Liver (tissue), 9 donors: ENCODE measurements around the gene CD247. TPM values are rescaled to one million over a fixed set of nuclear protein-coding genes. Genes with fewer than 3 reads are reported as not detected.

Experiments
- DNase-seq: peaks from one replicate; pipeline ENCODE4 v3.0.0-alpha.2; 2017; ENCODE audit warnings: low spot score
- H3K27ac ChIP-seq, 2 donors: one replicate each; pipeline ENCODE4 v1.7.0; 2013; ENCODE audit warnings: inconsistent platforms in 2 of 2, low read length in 2 of 2, control low read depth in 1 of 2, low read depth in 1 of 2, mild to moderate bottlenecking in 1 of 2
- H3K27me3 ChIP-seq, 4 donors: one replicate each; pipeline versions ENCODE4 v1.6.1 to v1.7.0; 2013; ENCODE audit warnings: low read length in 3 of 4, inconsistent platforms in 1 of 4, mild to moderate bottlenecking in 1 of 4, moderate library complexity in 1 of 4; ENCODE audit not compliant: control insufficient read depth in 4 of 4, insufficient read depth in 4 of 4
- H3K36me3 ChIP-seq, 4 donors: one replicate each; pipeline versions ENCODE4 v1.6.1 to v1.7.0; 2013; ENCODE audit warnings: low read length in 3 of 4, mild to moderate bottlenecking in 3 of 4, low read depth in 1 of 4, moderate library complexity in 1 of 4; ENCODE audit not compliant: control insufficient read depth in 4 of 4, insufficient read depth in 3 of 4
- H3K4me1 ChIP-seq, 4 donors: one replicate each; pipeline versions ENCODE4 v1.6.1 to v1.7.0; 2013; ENCODE audit warnings: low read length in 3 of 4, mild to moderate bottlenecking in 3 of 4, moderate library complexity in 1 of 4; ENCODE audit not compliant: control insufficient read depth in 4 of 4, insufficient read depth in 4 of 4
- H3K4me3 ChIP-seq, 3 donors: one replicate each; pipeline versions ENCODE4 v1.6.1 to v1.7.0; 2013; ENCODE audit warnings: low read length in 3 of 3, control low read depth in 1 of 3, low read depth in 1 of 3, mild to moderate bottlenecking in 1 of 3
- H3K9ac ChIP-seq, 2 donors: one replicate each; pipeline ENCODE4 v1.7.0; 2013; ENCODE audit warnings: low read length in 2 of 2, mild to moderate bottlenecking in 2 of 2, moderate library complexity in 2 of 2, control low read depth in 1 of 2, low read depth in 1 of 2
- H3K9me3 ChIP-seq, 4 donors: one replicate each; pipeline versions ENCODE4 v1.6.1 to v1.7.0; 2013; ENCODE audit warnings: low read length in 3 of 4; ENCODE audit not compliant: control insufficient read depth in 4 of 4
- ATF3 ChIP-seq: IDR thresholded peaks from 2 replicates; pipeline ENCODE4 v1.6.1; 2016; ENCODE audit warnings: antibody characterized with exemption
- CTCF ChIP-seq: fragments of 150-350 bp; IDR thresholded peaks from 2 replicates; pipeline ENCODE4 v1.5.1; 2017; ENCODE audit warnings: improper control_type of control experiment, low read depth, low read length; ENCODE audit not compliant: missing input control
- HNF4G ChIP-seq: IDR thresholded peaks from 2 replicates; pipeline ENCODE4 v1.6.1; 2016; ENCODE audit warnings: antibody characterized with exemption
- JUND ChIP-seq, 2 donors: IDR thresholded peaks; 2 replicates each; pipeline ENCODE4 v1.6.1; 2016; ENCODE audit warnings: antibody characterized with exemption in 2 of 2
- NR2F2 ChIP-seq: IDR thresholded peaks from 2 replicates; pipeline ENCODE4 v1.6.1; 2016; ENCODE audit warnings: antibody characterized with exemption
- RXRA ChIP-seq, 2 donors: IDR thresholded peaks; 2 replicates each; pipeline ENCODE4 v1.6.1; 2017 to 2018; ENCODE audit warnings: antibody characterized with exemption in 2 of 2, mild to moderate bottlenecking in 1 of 2
- TAF1 ChIP-seq: conservative IDR thresholded peaks from 2 replicates; pipeline ENCODE4 v1.6.1; 2016; ENCODE audit warnings: antibody characterized with exemption, mild to moderate bottlenecking
- ZBTB33 ChIP-seq: IDR thresholded peaks from 2 replicates; pipeline ENCODE4 v1.6.1; 2016; ENCODE audit warnings: antibody characterized with exemption
- WGBS: extraction: QIAGEN DNeasy Blood & Tissue Kit; methylation state at CpG from one replicate; pipeline ENCODE4 v1.1.7; 2013; 5-methylcytosine and 5-hydroxymethylcytosine counted together
- polyA plus RNA-seq, 2 donors: library from polyadenylated mRNA; stranded (reverse) in 1 of 2; unstranded in 1 of 2; fragments of 200-250 nt in 1 of 2; fragments of >200 nt in 1 of 2; fragmentation: Nextera tagmentation in 1 of 2; extraction: Ambion mirVana in 1 of 2; gene quantifications; one replicate each; pipeline versions ENCODE4 v1.2.1 to v1.2.3, GENCODE V29; 2013 to 2015
- total RNA-seq, 2 donors: library from RNA; depleted of rRNA; stranded (reverse); fragments of >200 nt; gene quantifications; one replicate each; pipeline ENCODE4 v1.2.3, GENCODE V29; 2014
- TF ChIP-seq, protein P1 (sequence below): IDR thresholded peaks from 2 replicates; pipeline ENCODE4 v1.6.1; 2016; ENCODE audit warnings: antibody characterized with exemption
- TF ChIP-seq, protein P2 (sequence below): IDR thresholded peaks from 2 replicates; pipeline ENCODE4 v1.6.1; 2016; ENCODE audit warnings: antibody characterized with exemption, mild to moderate bottlenecking
- donor health status: healthy.
- donor health status: healthy.
- donor health status: healthy.
- donor health status: healthy.
- donor health status: healthy.

The CD247 gene
- total and polyA plus RNA-seq, 4 donors = 0.61 to 2.2 (median 1.6) TPM

DNA sequence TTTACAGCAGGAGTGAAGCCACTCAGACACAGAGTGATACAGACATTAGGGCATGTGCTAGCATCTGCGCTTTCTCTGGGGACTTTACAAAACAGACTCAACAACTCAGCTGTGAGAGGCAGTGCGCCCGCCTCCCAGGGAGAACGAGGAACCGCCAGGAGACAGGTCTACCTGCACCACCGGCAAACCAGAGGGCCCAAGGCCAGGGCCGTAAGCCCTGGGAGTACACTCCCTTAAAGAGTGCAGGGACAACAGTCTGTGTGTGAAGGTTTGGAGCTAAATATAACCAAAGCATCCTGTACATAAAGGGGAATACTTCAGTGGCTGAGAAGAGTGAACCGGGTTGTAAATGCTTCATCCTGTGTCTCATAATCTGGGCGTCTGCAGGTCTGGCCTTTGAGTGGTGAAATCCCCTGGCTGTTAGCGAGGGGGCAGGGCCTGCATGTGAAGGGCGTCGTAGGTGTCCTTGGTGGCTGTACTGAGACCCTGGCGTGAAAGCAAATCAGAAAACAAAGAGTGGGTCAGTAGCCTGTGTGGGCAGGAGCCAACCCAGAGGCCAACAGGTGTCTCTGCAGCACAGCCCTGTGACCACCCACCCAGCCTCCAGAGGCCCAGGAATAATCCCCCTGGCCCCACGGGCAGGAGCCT, 86.9 kb downstream of the CD247 start:
- H3K27me3 ChIP-seq = no peaks in the 10 kb centered on the region
- no peak overlapping the region for H3K27ac ChIP-seq
- no peaks in the 10 kb centered on the region for H3K4me1 ChIP-seq
- no peaks in the 10 kb centered on the region for H3K36me3 ChIP-seq
- H3K9me3 ChIP-seq = no peaks in the 10 kb centered on the region
- WGBS = 88% methylated on average over 14 of the region's 14 CpGs
- no peak overlapping the region for H3K4me3 ChIP-seq
- H3K9ac ChIP-seq = no peak overlapping the region
- TF ChIP-seq NR2F2 = no peak
- TF ChIP-seq HNF4G = no peak
- TF ChIP-seq, protein P1, sequence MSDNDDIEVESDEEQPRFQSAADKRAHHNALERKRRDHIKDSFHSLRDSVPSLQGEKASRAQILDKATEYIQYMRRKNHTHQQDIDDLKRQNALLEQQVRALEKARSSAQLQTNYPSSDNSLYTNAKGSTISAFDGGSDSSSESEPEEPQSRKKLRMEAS = no peak
- TF ChIP-seq ZBTB33 = no peak
- TF ChIP-seq TAF1 = no peak
- TF ChIP-seq JUND (IDR thresholded peaks at IDR 0.05) = no peak
- TF ChIP-seq ATF3 = no peak
- TF ChIP-seq, protein P2, sequence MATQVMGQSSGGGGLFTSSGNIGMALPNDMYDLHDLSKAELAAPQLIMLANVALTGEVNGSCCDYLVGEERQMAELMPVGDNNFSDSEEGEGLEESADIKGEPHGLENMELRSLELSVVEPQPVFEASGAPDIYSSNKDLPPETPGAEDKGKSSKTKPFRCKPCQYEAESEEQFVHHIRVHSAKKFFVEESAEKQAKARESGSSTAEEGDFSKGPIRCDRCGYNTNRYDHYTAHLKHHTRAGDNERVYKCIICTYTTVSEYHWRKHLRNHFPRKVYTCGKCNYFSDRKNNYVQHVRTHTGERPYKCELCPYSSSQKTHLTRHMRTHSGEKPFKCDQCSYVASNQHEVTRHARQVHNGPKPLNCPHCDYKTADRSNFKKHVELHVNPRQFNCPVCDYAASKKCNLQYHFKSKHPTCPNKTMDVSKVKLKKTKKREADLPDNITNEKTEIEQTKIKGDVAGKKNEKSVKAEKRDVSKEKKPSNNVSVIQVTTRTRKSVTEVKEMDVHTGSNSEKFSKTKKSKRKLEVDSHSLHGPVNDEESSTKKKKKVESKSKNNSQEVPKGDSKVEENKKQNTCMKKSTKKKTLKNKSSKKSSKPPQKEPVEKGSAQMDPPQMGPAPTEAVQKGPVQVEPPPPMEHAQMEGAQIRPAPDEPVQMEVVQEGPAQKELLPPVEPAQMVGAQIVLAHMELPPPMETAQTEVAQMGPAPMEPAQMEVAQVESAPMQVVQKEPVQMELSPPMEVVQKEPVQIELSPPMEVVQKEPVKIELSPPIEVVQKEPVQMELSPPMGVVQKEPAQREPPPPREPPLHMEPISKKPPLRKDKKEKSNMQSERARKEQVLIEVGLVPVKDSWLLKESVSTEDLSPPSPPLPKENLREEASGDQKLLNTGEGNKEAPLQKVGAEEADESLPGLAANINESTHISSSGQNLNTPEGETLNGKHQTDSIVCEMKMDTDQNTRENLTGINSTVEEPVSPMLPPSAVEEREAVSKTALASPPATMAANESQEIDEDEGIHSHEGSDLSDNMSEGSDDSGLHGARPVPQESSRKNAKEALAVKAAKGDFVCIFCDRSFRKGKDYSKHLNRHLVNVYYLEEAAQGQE = no peak
- no peak for TF ChIP-seq RXRA (IDR thresholded peaks at IDR 0.05)
- no peak for TF ChIP-seq CTCF
- no peak for DNase-seq

- Histone ChIP-seq H3K27ac (no peak overlapping the region), H3K4me3 (no peak overlapping the region), H3K4me1 (no peaks in the 10 kb centered on the region), H3K27me3 (no peaks in the 10 kb centered on the region), H3K36me3 (no peaks in the 10 kb centered on the region), H3K9ac (no peak overlapping the region), H3K9me3 (no peaks in the 10 kb centered on the region)
- no peak for TF ChIP-seq ZBTB33
- WGBS = 91% methylated on average over 10 of the region's 10 CpGs
- no peak for DNase-seq
Observed at GRCh38 chr1:167430849-167431242, 87.5 kb downstream of the CD247 start.
